DND-41 (cell line): ENCODE results near the gene MINDY4.
"Not testable (repeated sequence)": the region's sequence is repeated elsewhere in the genome, so short reads cannot be mapped to it uniquely, and the experiment has no call there.

Source experiments
- ATAC-seq: fragments of 200-7000 bp; cut with Tn5 transposase; 3 replicates; pipeline ENCODE4 v1.9.1; 2021; ENCODE audit warnings: low read depth; ENCODE audit not compliant: insufficient read depth
- DNase-seq: peaks from one replicate; pipeline ENCODE4 v3.0.0-alpha.2; 2020
- H2AFZ ChIP-seq: 2 replicates; pipeline ENCODE4 v1.6.0; 2012; ENCODE audit warnings: low read depth, low read length
- H3K27ac ChIP-seq: 2 replicates; pipeline ENCODE4 v1.5.1; 2012; ENCODE audit warnings: low read length, inconsistent platforms
- H3K27me3 ChIP-seq: fragments of 200-600 bp; sonication (generic); 2 replicates; pipeline ENCODE4 v1.6.0; 2012; ENCODE audit warnings: low read length, mild to moderate bottlenecking, inconsistent platforms; ENCODE audit not compliant: insufficient read depth, poor library complexity
- H3K36me3 ChIP-seq: 2 replicates; pipeline ENCODE4 v1.5.1; 2012; ENCODE audit warnings: low read length, inconsistent platforms; ENCODE audit not compliant: insufficient read depth
- H3K4me1 ChIP-seq: 2 replicates; pipeline ENCODE4 v1.5.1; 2012; ENCODE audit warnings: mild to moderate bottlenecking, low read length; ENCODE audit not compliant: insufficient read depth
- H3K4me2 ChIP-seq: 2 replicates; pipeline ENCODE4 v1.6.0; 2012; ENCODE audit warnings: mild to moderate bottlenecking, moderate library complexity, low read length, inconsistent platforms; ENCODE audit not compliant: insufficient read depth
- H3K4me3 ChIP-seq, 2 experiments: fragments of 200-600 bp in 1 of 2; shearing (Covaris generic) in 1 of 2; 2 replicates each; pipeline ENCODE4 v1.5.1; 2012 to 2016; ENCODE audit warnings: inconsistent platforms in 2 of 2, low read length in 2 of 2, mild to moderate bottlenecking in 2 of 2, low read depth in 1 of 2, moderate library complexity in 1 of 2
- H3K79me2 ChIP-seq: 2 replicates; pipeline ENCODE4 v1.6.0; 2012; ENCODE audit warnings: low read length, inconsistent platforms; ENCODE audit not compliant: insufficient read depth
- H3K9ac ChIP-seq: 2 replicates; pipeline ENCODE4 v1.6.0; 2012; ENCODE audit warnings: low read depth, mild to moderate bottlenecking, inconsistent platforms, low read length, moderate library complexity
- H3K9me3 ChIP-seq: 2 replicates; pipeline ENCODE4 v1.5.1; 2012; ENCODE audit warnings: low read length, moderate library complexity, mild to moderate bottlenecking, inconsistent platforms; ENCODE audit not compliant: insufficient read depth, severe bottlenecking
- H4K20me1 ChIP-seq: 2 replicates; pipeline ENCODE4 v1.6.0; 2012; ENCODE audit warnings: low read length; ENCODE audit not compliant: insufficient read depth
- CTCF ChIP-seq: IDR thresholded peaks from 2 replicates; pipeline ENCODE4 v1.5.1; 2012; ENCODE audit warnings: borderline replicate concordance, low read length, moderate library complexity, mild to moderate bottlenecking; ENCODE audit not compliant: poor library complexity, severe bottlenecking; ENCODE audit errors: extremely low read depth
- EZH2 ChIP-seq: IDR thresholded peaks from 3 replicates; pipeline ENCODE4 v1.6.1; 2012; ENCODE audit warnings: borderline replicate concordance, low read depth, mild to moderate bottlenecking, moderate library complexity, low read length, inconsistent platforms; ENCODE audit not compliant: severe bottlenecking

Gene MINDY4

DNA sequence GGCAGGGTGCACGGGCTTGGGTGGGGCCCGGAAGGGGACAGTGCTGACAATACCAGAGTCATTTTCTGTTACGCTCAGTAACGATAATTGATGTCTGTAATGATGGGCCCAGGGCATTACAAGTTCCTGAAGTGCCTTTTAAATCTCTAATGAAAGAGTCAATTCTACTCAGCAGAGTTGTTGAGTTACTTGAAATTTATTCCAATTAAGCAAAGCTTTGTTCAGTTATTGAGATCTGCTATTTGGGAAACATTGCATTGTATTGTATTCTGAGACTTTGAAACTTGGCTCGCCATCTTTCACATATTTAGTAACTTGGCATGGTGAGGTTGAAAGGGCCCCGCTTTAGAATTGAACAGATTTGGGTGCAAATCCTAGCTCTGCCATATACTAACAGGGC, 34.7 kb downstream of the MINDY4 start:
- H3K9ac ChIP-seq, result no peak overlapping the region
- no peak for ATAC-seq
- H3K4me3 ChIP-seq, result no peak overlapping the region
- no peaks in the 10 kb centered on the region for H3K27me3 ChIP-seq
- no peaks in the 10 kb centered on the region for H3K36me3 ChIP-seq
- no peak overlapping the region for H3K27ac ChIP-seq
- H3K9me3 ChIP-seq, result no peaks in the 10 kb centered on the region
- H3K79me2 ChIP-seq, result no peaks in the 10 kb centered on the region
- H3K4me1 ChIP-seq, result peaks cover 10% of the 10 kb centered on the region
- no peak overlapping the region for H3K4me2 ChIP-seq
- H2AFZ ChIP-seq, result no peak overlapping the region
- no peaks in the 10 kb centered on the region for H4K20me1 ChIP-seq
- no peak for DNase-seq
- TF ChIP-seq CTCF, result no peak
- TF ChIP-seq EZH2, result no peak

- H3K9ac ChIP-seq, H3K4me3 ChIP-seq, H3K4me1 ChIP-seq, H3K27ac ChIP-seq, H3K27me3 ChIP-seq, H3K79me2 ChIP-seq, H4K20me1 ChIP-seq, DNase-seq, H2AFZ ChIP-seq, H3K36me3 ChIP-seq, ATAC-seq, H3K9me3 ChIP-seq, H3K4me2 ChIP-seq: not testable (repeated sequence)
Observed at GRCh38 chr7:30807477-30807876, 36.3 kb downstream of the MINDY4 start.

GRCh38 chr7:30807941-30808340, 36.7 kb downstream of the MINDY4 start:
- not testable (repeated sequence) for H4K20me1 ChIP-seq, H3K4me2 ChIP-seq, H3K36me3 ChIP-seq, H3K27ac ChIP-seq, H3K4me1 ChIP-seq, DNase-seq, ATAC-seq, H3K9ac ChIP-seq, H3K27me3 ChIP-seq, H2AFZ ChIP-seq, H3K4me3 ChIP-seq, H3K9me3 ChIP-seq, H3K79me2 ChIP-seq

- no peaks in the 10 kb centered on the region for H3K9me3 ChIP-seq
- H3K27ac ChIP-seq, result no peak overlapping the region
- ATAC-seq (no peak), DNase-seq (no peak)
- H3K4me3 ChIP-seq, result no peak overlapping the region
- no peak overlapping the region for H3K9ac ChIP-seq
- H3K36me3 ChIP-seq, result no peaks in the 10 kb centered on the region
- H3K4me1 ChIP-seq, result no peaks in the 10 kb centered on the region
- H3K4me2 ChIP-seq, result no peak overlapping the region
- TF ChIP-seq EZH2 (no peak), CTCF (no peak)
- no peaks in the 10 kb centered on the region for H3K27me3 ChIP-seq
- H2AFZ ChIP-seq, result no peak overlapping the region
- no peaks in the 10 kb centered on the region for H3K79me2 ChIP-seq
- 0 out of 2 replicates have a peak, but pooled peaks cover 2% of the 10 kb centered on the region for H4K20me1 ChIP-seq
Observed at GRCh38 chr7:30810986-30811385, 39.8 kb downstream of the MINDY4 start.
